ENCODE measurements around the gene MLF2. TPM values are rescaled to one million over a fixed set of nuclear protein-coding genes. Genes with fewer than 3 reads are reported as not detected.
A peak's percentile ranks its signal among the peaks of the same experiment; 100 is the strongest.

Gene MLF2
- total RNA-seq, 1 donor from 2014 or later = 158 TPM

DNA sequence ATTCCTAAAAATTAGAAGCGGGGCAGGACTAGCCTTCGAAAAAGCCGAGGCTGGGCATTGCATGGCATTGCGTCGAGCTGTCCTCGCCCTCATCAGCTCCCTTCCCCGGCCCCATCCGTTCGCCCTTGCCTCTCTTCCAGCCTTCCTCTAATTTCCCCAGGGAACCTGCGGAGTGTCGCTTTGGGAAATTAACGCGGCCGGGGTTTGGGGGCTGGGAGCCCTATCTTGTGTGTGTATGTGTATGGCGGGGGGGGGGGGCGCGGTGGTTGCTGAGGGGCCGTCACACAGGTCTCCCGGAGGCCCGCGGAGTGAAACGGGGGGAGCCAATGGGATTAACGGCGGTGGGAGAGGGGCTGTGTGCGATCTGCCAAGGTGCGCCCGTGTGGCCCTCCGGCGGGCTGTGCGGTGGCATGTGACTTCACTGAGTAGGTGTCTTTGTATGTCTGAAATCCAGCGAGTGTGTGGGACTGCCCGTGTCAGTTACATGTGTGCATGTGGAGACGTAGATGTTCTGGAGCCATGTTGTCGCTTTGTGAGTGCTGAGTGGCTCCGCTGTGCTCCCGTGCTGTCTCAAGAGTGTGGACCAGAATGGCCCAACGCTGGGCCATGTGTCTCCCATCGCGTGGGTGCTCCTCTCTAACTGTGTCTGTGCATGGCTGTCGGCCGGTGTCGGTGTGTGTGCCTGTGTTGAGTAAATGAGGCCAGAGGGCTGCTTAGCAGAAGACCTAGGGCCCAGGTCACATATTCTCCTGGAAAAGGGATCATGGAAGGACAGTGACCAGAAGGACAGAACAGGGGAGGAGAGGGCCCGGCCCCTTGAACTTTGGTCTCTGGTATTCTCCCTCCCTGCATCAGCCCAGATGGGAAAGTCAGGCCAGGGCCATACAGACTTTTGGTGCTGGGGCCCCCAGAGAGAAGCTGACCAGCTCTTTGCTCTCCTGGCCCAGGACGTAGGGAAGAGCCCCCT is 14.7 kb upstream of the MLF2 start:
- intact Hi-C loops (cut with micrococcal nuclease) = no loop called here
- no peak for ATAC-seq
- DNase-seq = peak; percentile 43

- DNase-seq = peak; percentile 91
- intact Hi-C loops (cut with micrococcal nuclease) = no loop called here
- ATAC-seq = peak; percentile 59
Measured at GRCh38 chr12:6766651-6767349, 13.9 kb upstream of the MLF2 start.

- intact Hi-C loops (cut with micrococcal nuclease) = no loop called here
- DNase-seq (peak; percentile 90), ATAC-seq (peak; percentile 57)
Measured at GRCh38 chr12:6765634-6766581, 13.0 kb upstream of the MLF2 start, which contains the start of gene PTMS. TSS of gene PTMS (plus strand) at chr12:6766363. CDS start at chr12:6766706, 343 bp downstream.

- intact Hi-C loops (cut with micrococcal nuclease) = no loop called here
- DNase-seq (no peak), ATAC-seq (no peak)
Measured at GRCh38 chr12:6765048-6765633, 12.2 kb upstream of the MLF2 start.

- intact Hi-C loops (cut with micrococcal nuclease) = no loop called here
- ATAC-seq (peak; percentile 84), DNase-seq (peak; percentile 93)
Measured at GRCh38 chr12:6764011-6764828, 11.3 kb upstream of the MLF2 start.

- DNase-seq (no peak), ATAC-seq (no peak)
- intact Hi-C loops (cut with micrococcal nuclease) = no loop called here
Measured at GRCh38 chr12:6763380-6763779, 10.4 kb upstream of the MLF2 start.

DNA sequence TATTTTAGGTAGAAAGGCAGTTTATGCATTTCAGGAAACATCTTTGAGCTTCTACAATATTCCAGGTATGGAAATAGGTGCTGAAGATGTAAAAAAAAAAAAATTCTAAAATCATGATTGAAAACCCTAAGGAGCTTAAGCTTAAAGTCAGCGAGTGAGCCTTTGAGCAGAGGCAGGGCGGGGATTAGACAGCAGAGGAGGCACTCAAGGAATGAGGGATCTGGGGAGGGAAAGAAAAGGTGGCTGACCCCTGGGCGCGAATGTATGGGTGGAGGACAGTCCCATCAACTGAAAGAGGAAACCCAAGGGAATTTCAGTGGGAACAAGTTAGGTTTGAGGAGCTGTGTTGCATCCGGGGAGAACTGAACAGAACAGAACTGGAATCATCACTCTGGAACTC is 6.8 kb upstream of the MLF2 start:
- intact Hi-C loops (cut with micrococcal nuclease) = no loop called here
- ATAC-seq = no peak

DNA sequence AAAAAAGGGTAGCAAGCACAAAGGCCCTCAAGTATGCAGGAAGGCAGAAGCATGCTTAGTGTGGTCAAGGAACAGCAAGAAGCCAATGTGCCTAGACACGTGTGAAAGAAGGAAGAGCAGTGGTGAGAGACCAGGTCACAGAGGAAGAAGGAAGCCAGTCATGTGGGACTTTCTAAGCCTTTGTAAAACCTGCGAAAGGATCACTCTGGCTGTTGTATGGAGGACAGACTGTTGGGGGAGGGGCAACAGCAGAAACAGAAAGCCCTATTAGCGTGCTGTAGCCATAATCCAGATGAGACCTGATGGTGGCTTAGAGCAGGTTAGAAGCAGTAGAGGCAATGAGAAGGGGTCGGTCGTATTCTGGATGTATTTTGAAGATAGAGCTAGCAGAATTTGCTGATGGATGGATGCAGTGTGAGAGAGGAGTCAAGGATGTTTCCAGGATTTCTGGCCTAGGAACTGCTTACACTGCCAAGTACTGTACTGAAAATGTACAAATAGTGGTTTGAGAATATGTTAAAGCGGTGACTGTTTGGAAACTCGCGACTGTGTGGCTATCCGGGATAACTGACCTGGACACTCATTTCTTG is 5.7 kb upstream of the MLF2 start:
- ATAC-seq = no peak
- intact Hi-C loops (cut with micrococcal nuclease) = no loop called here
- no peak for DNase-seq

More for the DNA sequence above, 6.8 kb upstream of the MLF2 start:
- DNase-seq = no peak

- no peak for DNase-seq
- intact Hi-C loops (cut with micrococcal nuclease) = no loop called here
- ATAC-seq = no peak
Measured at GRCh38 chr12:6757028-6757690, 4.2 kb upstream of the MLF2 start.

- DNase-seq = no peak
- intact Hi-C loops (cut with micrococcal nuclease) = no loop called here
Measured at GRCh38 chr12:6754411-6754810, 1.5 kb upstream of the MLF2 start.

DNA sequence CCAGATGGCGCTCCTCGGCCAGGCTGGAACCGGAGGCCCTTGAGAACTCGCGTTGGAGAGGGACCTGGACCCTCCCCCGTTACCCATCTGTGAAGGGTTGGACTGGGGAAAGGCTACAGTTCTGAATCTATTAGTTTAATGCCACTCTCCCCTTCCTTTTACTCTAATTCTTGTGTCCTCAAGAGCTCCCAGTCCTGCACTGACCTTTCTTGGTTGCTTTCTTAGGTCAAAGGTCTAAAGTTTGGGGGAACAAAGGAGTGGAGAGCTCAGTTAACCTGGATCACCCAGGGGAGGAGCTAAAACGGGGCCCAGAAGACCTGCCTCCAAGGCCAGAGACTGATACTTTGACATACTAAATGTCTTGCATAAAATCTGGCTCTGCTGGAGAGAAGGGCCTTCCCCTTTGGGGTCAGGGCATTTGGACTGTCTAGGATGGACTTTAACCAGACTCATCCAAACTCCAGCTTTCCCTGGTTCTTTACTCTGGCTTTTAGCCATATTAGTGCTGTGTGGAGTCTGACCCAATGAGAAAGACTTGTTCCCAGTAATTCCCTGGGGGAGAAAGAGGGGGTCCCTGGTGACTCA is 923 bp upstream of the MLF2 start:
- no peak for DNase-seq
- intact Hi-C loops (cut with micrococcal nuclease) = no loop called here
- ATAC-seq = no peak

More at GRCh38 chr12:6754411-6754810, 1.5 kb upstream of the MLF2 start:
- no peak for ATAC-seq

GRCh38 chr12:6752167-6752920 is 597 bp downstream of the MLF2 start:
- DNase-seq (no peak), ATAC-seq (no peak)
- intact Hi-C loops (cut with micrococcal nuclease) = no loop called here

DNA sequence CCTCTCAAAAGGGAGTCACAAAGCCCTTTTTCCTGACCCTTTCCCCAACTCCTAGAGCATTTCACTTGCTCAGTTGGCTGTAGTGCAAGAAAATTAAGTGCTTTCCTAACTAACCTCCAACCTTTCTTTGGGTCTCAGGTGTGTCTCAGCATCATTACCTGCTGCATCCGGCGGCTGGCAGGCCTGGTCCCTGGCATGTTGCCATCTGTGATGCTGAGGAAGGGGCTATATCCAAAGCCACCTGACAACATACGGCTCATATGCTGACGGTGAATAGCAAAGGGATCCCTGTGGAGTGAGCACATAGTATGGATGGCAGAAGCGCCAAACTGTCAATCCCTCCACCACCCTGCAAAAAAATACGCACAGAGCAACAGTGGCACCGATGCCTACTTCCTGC is 1.2 kb downstream of the MLF2 start:
- DNase-seq (no peak), ATAC-seq (no peak)
- intact Hi-C loops (cut with micrococcal nuclease) = no loop called here

DNA sequence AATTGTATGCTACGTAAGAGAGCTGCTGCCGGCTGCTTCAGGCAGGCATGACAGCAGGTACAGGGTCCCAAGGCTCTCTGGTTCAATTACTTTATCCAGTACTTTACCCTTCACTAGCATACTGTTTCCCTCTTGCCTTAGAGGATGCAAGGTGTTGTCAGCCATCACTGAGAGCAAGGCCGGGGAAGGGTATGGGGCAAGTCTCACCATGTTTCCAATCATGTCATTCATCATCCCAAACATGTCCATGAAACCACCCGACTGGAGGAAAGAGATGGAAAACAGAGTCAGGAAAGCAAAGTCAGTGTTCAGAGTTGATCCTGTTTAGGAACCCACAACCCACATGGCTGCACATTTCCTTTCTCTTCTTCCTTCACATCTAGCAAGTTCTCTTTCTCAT is 2.4 kb downstream of the MLF2 start:
- DNase-seq = no peak
- intact Hi-C loops (cut with micrococcal nuclease) = no loop called here
- no peak for ATAC-seq

- no peak for ATAC-seq
- intact Hi-C loops (cut with micrococcal nuclease) = no loop called here
- DNase-seq = no peak
Measured at GRCh38 chr12:6748761-6749160, 4.2 kb downstream of the MLF2 start.

- no peak for DNase-seq
- intact Hi-C loops (cut with micrococcal nuclease) = no loop called here
- ATAC-seq = no peak
Measured at GRCh38 chr12:6747216-6747615, 5.7 kb downstream of the MLF2 start.
